GM21825 (cell line): ENCODE measurements around the gene ESPN.

Experiments
- ATAC-seq: cut with Tn5 transposase; IDR thresholded peaks from one replicate; pipeline ENCODE4 v1.9.1; 2021; ENCODE audit warnings: mild to moderate bottlenecking, moderate library complexity; ENCODE audit not compliant: unreplicated experiment

ESPN gene

DNA sequence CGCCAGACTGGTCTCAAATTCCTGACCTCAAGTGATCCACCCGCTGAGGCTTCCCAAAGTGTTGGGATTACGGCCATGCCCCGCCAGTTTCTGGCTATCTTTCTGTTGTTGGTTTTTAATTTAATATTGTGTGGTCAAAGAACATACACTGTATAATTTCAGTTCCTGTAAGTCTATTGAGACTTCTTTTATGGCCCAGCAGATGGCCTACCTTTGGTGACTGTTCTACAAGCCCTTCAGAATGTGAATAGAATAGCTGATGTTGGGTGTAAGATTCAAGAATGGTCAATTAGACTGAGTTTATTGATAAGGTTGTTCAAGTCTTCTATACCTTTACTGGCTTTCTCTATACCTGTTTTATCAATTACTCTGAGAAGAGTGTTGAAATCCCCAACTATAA is 15.5 kb upstream of the ESPN start:
- no peak for ATAC-seq

DNA sequence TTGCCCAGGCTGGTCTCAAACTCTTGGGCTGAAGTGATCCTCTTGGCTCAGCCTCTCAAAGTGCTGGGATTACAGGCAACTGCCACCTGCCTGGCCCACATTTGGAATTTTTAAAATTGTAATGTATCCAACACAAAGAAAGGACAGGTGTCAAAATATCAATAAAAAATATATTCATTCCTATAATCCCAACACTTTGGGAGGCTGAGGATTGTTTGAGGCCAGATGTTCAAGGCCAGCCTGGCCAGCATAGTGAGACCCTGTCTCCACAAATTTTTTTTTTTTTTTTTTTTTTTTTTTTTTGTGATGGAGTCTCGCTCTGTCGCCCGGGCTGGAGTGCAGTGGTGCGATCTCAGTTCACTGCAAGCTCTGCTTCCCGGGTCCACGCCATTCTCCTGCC is 14.8 kb upstream of the ESPN start:
- no peak for ATAC-seq

DNA sequence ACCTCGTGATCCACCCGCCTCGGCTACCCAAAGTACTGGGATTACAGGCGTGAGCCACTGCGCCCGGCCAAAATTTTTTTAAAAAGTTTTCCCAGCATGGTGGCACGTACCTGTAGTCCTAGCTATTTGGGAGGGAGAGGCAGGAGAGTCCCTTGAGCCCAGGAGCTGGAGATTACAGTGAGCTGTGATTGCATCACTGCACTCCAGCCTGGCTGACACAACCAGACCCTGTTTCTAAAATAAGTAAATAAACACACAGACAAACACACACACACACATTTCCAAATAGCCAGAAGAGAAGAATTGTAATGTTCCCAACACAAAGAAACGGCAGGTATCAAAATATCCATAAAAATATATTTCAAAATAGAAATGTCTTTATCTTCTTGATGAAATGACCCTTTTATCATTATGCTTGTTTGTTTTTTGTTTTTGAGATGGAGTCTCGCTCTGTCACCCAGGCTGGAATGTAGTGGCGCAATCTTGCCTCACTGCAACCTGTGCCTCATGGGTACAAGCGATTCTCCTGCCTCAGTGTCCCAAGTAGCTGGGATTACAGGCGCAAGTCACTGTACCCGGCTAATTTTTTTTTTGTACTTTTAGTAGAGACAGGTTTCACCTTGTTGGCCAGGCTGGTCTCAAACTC is 14.2 kb upstream of the ESPN start:
- no peak for ATAC-seq

DNA sequence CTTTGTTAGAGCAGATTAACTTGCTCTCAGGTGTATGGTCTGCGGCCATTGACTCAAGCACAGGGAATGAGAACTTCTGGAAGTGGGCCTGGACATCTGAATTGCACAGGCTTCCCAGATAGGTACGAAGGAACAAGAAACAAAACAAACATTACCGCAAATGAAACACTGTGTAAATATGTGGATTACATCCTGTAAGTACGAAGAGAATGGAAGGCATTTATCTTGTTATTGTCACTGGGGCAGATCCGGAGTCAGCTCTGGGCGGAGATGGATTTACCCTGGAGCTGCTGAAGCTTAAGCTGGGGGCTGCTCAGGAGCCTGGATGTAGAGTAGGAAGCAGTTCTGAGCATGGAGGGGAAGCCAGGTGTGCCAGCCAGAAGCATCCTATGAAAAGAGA is 11.7 kb upstream of the ESPN start:
- ATAC-seq: no peak

DNA sequence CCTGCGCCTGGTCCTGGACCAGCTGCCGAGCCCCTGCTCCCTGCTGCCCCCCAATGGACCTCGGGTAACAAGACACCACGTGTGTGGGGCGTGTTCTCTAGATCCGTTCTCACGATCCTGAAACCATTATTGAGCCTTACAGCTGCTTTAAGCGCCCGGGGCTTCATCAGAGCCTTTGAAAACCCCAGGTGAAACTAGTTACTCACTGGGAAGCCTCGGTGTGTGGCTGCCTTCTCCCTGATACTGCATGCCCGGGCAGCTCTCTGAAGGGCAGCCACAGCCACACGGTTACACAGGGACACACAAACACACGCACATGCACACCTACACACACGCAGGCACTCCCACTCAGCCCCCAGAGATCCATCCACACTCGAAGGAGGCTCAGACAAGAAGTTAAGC is 10.1 kb upstream of the ESPN start:
- ATAC-seq: peak; percentile 83

DNA sequence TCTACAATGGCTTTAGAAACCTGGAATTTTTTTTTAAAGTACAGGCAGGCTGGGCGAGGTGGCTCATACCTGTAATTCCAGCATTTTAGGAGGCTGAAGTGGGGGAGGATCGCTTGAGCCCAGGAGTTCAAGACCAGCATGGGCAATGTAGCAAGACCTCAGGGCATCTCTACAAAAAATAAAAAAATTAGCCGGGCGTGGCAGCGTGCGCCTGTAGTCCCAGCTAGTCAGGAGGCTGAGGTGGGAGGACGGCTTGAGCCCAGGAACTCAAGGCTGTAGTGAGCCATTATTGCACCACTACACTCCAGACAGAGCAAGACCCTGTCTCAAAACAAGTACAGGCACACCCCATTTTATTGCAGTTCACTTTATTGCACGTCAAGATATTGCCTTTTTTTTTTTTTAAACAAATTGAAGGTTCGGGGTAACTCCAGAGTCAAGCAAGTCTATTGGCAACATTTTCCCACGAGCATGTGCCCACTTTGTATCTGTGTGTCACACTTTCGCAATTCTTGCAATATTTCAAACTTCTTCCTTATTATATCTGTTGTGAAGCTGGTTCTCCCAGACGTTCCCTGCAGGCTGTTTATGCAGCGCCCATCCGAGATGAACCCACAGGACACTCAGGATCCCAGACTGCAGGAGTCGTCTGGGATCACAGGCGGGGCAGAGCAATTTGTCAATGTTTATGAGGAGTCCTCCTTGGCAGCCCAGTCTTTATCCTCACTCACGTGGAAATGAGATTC is 9.5 kb upstream of the ESPN start:
- no peak for ATAC-seq

DNA sequence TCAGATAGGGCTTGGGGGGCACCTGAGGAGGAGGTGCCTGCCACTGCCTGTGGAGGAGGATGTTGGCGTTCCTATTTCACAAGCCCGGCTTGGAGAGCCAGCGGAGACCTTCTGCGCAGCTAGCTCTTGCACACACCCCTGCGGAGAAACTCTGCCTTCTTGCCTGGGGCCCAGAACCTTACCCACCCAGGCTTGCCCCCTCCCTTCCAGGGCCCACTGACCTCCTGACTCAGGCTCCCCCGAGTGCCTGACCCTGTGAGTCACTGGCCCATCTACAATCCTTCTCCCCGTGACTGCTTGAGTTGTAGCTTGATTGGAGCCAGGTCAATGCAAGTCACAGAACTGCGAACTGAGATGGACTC is 8.3 kb upstream of the ESPN start:
- no peak for ATAC-seq

DNA sequence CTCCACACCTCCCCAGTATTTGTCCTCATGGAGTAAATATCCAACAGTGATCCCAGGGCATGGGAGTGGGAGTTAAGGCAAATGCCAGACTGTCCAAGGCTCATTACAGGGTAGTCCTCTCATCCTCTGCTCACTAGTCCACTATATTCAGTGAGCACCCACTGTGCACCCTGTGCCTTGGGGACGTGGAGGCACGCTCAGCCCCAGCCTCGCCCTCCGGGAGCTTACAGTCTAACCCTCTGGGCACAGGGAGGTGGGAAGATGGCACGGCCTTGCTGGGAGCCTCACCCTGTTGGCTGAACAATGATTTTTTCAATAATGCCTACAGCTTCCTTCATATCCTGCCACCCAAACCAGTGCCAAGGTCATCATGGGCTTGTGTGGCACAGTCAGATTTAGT is 7.7 kb upstream of the ESPN start:
- ATAC-seq: no peak

DNA sequence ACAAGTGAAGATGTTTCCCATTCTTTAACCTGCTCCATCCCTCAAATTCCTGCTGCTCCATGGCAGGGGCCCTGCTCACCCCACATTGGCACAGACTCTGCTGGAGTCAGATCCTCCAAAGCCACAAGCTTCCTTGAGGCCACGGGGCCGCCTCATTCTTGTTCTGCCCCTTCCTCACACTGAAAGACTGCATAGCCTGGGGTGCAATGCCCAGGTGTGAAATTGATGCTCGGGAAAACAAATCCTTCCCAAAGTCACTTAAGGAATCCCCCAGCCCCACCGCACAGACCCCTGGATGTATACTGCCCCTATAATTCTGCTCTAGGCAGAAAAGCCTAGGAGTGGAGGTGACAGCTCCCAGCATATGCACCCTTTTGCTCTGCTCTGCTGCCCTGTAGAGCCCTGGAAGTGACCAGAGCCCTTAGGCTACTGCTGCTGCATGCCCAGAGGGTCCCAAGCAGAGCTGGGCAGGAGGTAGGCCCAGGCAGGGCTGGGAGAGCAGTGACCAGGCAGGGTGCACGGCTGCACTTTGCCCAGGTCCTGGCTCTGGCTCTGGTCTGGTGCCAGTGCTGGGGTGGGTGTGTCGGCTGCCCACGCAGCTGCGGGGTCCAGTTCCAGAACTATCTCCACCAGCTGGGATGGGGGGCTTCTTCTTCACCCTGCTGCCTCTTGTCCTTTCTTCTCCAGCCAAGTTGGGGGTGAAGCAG is 6.5 kb upstream of the ESPN start:
- ATAC-seq: no peak

DNA sequence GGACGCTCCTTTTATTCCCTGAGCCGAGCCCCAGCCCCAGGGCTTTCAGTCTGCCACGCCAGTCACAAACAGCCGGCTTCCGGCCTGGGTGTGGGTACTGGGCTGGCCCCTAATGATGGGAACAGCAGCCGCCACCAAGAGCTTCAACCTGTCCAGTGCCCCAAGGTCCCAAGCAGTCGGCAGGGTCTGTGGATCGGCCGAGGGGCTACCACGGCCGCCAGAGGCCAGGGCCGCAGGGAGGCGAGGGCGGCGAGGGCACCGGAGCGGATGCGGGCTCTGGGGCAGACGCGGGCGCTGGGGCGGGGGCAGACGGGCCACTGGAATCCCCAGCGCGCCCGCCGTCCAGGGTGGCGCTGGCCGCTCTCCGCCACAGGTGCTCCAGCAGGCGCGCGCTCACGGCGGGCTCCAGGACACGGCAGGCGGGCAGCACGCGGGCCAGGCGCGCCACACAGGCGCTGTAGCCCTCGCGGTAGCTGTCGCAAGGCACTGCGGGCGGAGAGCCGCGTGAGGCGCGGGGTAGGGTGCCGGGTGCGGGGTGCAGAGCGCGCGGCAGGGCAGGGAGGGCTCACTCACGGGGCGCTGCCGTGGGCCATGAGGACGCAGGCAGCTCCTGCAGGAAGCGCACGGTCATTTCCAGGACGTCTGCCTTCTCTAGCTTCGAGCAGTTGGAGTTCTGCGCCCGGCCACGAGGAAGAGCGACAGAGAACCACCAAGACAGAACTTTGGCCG is 5.7 kb upstream of the ESPN start:
- no peak for ATAC-seq

DNA sequence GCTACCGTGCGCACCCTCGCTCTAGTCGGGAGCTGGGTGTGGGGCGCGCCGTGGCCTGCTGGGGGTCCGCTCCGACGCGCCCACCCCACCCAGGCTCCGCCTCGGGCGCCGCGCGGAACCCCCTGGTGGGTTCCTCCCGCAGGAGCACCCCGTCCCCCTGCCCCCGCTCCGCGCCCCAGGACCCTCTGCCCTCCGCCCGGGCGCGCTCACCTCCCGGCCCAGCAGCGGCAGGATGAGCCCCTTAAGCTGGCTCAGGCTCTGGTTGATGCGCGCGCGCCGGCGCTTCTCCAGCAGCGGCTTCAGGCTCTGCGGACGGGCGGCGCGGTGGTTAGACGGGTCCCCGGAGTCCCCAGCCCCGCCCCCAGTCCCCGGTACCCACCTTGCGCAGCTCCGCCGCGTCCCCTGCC is 5.2 kb upstream of the ESPN start:
- ATAC-seq: no peak

DNA sequence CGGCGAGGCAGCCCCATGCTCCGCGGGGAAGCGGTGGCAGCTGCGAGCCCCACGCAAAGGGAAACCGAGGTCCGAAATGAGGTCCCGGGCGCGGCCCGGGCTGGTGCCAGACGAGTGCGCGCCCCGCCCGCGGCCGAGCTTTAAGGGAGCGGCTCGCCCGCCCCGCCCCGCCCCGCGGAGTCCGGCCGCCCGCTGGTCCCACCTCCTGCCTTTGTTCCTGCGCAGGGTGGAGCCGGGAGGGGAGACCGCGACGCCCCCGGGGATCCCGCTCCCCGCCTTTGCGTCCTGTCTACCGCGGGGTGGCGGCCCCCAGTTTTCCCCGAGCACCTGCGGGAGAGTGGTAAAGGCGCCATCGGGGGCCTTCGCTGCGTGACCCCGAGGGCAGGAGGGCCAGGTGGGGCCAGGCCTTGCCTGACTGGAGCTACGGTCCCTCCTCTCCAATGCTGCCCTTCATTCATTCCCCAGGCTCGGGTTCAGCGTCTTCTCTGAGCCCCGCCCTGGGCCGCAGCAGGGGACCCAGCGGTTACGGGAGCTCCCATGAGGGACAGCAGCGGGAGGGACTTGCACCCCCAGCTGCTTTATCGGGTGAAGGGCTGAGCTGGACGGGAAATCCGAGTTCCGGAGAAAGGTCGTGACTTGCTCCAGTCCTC is 4.6 kb upstream of the ESPN start, which contains the start of gene HES2:
Gene HES2 (minus strand): TSS at position 116 of the 650 bp plus-strand sequence. CDS start 99 bp downstream, at position 17.
- ATAC-seq: no peak

DNA sequence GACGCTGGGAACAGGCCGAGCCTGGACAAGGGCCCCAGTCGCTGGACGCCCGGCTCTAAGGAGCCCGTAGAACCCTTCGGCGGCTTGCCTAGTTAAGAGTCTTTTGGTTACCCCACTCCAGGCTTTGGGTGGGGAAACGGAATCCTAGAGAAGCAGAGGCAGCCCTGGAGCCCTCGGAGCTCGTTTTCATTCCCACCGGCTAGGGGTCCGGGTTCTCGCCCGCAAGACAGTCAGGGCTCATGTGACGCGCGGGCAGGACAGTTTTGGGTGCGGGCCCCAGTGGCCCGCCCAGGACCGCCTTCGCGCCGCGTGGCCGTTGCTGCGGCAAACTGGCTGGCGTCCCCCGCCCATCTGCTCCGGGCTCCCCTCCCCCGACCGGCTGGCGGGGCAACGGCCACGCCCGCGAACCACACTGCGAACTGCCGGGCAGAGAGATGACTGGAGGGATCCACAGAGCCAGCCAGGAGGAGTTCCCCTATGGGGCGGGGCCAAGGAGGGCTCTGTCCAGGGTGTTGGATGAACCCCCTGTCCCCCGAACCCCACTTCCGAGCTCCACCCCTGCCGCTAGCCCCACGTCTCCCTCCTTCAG is 4.0 kb upstream of the ESPN start:
- ATAC-seq: no peak

DNA sequence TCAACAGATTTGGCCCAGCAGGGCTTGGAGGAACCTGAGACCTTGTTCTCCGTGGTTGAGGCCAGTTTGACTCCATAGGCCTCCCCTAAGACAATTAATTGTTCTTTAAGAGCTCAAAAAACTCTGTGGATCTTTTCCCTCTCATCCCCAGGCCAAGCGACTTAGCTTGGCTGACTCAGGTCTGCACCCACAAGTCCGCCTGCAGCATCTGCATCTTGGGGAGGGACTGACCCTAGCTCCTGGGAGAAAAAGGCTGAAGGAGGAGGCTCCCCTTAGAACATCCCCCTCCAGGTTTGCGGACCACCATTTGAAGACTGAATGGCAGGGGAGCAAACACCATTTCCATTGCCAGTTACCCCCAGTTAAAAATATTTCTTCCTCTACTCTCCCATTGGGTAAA is 3.3 kb upstream of the ESPN start:
- ATAC-seq: no peak

DNA sequence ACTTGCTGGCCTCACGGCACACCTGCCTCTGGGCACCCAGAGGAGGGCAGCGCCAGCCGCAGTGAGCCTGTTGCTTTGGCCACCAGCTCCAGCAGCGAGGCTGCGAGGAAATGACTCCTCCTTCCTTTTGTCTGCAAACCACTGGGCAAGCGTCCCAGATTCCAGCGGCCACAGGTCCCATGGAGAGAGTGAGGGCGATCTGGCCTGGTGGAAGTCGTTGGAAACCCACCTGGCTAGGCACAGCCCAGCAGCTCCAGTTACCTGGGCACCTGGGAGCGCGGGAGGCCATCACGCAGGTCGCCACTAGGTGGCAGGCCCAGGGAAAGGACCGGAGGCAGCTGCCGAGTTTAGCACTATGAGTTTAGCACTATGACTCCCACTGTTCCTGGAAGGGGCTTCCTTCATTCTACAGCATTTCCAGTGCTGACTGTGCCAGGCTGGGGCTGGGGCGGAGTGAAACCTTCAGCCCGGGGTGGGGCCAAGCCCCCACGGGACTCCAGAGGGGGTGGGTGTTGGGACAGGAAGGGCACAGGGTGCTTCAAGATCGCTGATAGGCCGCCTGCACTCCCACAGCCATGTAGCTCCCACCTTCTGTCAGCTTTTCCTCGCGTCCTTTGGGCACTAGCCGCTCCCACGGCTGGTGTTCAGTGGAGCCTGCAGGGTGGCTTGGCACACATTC is 1.1 kb upstream of the ESPN start:
- ATAC-seq: no peak

DNA sequence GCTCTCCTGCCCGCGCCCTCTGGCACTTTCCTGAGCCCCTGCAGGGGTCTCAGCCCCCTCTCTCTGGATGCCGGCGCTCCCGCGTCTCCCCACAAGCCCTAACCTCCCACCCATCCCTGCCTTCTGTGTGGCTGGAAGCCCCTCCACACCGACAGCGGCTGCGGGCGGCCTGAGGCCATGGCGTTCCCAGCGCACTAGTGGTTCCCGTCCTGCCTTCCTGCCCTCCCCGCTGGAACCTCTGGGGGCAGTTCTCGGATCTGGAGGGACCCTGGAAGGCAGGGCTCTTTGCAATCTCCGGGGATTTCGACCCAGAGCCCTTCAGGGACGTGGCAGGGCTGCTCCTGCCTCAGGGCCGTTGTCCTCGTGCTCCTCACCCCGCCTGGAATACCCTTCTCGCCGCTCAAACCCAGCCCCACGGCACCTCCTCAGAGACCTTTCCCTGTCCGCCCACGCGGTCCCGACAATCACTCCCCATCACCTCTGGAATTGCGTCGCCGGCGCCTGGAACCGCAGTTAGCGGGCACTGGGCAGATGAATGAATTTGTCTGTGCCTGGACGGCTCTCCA is 493 bp upstream of the ESPN start:
- no peak for ATAC-seq

DNA sequence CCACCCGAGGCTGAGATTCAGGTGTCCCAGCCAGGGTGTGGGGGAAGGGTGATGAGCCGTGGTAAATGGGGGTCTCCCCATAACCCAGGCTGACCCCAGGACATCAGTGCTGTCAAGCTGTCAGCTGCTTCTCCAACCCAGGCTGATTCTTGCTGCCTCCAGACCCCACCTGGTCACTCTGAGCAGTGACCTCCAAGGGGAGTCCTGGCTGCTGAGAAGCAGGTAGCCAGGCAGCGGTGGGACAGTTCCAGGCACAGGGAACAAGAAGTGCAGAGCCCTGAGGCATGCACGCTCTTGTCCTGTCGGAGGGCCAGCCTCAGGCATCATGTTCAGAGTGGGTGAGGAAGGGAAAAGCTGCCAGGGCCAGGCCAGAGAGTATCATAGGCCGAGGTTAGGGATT is 1.1 kb downstream of the ESPN start:
- no peak for ATAC-seq

DNA sequence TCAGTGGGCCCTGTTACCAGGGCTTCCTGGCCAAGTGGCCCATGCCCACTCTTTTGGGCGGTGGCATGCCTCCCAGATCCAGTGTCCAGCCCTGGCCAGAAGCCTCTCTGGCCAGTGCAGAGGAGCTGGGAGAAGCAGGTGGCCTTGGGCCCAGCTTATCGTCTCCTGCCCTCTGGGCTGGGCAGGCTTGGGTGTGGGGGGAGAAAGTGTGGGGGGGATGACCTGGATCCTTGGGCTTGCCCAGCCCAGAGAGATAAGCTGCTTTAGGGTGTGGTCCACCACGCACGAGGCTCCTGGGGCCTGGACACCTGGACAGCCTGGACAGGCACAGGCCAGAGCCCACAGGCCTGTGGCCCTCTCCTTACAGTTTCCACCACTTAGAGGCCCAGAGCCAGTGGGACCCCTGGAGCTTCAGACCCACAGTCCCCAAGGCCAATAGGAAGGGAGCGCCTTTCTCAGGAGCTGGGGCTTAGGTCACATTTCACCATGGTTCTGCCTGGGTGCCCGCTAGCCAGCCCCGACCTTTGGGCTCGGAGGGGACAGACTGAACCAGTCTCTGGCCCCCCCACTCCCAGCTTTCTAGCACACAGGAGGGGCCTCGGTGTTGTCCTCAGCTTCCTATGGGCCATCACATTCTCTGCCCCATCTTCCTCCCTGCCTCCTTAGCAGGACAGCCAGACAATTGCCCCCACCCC is 1.8 kb downstream of the ESPN start:
- ATAC-seq: no peak

DNA sequence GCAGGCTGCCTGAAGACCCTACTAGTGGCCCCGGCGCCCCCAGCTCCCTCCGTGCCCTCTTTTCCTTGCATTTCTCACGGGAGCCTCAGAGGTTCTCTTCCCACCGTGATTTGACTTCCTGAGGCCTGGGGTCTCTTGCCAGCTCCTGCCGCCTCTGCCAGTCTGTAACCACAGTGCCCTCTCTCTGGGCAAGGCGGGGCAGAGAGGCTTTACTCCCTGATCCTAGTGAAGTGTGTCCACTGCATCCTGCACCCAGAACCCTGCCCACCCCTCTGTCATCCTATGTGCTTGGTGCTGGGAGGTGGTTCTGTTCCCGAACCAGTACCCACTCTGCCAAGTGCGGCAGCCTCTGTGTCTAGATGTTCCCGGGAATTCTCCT is 2.4 kb downstream of the ESPN start:
- no peak for ATAC-seq
